NCI-H345 treated with DMSO at 0.1 percent for 48 hours (cell line): ENCODE data around the gene MRPL30.
A peak's percentile ranks its signal among the peaks of the same experiment; 100 is the strongest.
"Not testable (repeated sequence)": the region's sequence is repeated elsewhere in the genome, so short reads cannot be mapped to it uniquely, and the experiment has no call there.

Experiments used
- DNase-seq: peaks from one replicate; lab custom pipeline; 2025; ENCODE audit not compliant: unreplicated experiment; lab: John Stamatoyannopoulos, UW

Gene MRPL30

GRCh38 chr2:99180755-99181623 is at the start of gene MRPL30, which contains the start of gene MITD1:
Gene MRPL30, plus strand, starts transcription at chr2:99181184. Its CDS starts 5,020 bp downstream, at chr2:99186204.
Gene MITD1, minus strand, starts transcription at chr2:99181058. Its CDS starts 77 bp downstream, at chr2:99180981.
- peak; percentile 93 for DNase-seq

GRCh38 chr2:99135044-99135556 is 45.9 kb upstream of the MRPL30 start:
- not testable (repeated sequence) for DNase-seq

- no peak for DNase-seq
Observed at GRCh38 chr2:99139003-99139402, 42.0 kb upstream of the MRPL30 start.

- peak; percentile 38 for DNase-seq
Observed at GRCh38 chr2:99140056-99140859, 40.7 kb upstream of the MRPL30 start.

DNA sequence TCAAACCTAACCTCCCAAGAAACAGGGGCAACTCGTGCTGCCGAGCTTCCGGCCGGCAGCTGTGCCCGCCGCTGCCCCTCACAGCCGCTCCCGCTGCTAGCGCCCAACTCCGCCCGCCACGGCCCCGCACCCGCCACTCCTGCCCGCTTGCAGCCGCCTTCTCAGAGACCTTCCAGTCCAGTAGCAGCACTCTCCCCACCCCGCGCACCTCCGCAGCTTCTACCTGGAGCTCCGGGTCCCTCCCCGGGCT is 40.2 kb upstream of the MRPL30 start:
- DNase-seq: no peak

DNA sequence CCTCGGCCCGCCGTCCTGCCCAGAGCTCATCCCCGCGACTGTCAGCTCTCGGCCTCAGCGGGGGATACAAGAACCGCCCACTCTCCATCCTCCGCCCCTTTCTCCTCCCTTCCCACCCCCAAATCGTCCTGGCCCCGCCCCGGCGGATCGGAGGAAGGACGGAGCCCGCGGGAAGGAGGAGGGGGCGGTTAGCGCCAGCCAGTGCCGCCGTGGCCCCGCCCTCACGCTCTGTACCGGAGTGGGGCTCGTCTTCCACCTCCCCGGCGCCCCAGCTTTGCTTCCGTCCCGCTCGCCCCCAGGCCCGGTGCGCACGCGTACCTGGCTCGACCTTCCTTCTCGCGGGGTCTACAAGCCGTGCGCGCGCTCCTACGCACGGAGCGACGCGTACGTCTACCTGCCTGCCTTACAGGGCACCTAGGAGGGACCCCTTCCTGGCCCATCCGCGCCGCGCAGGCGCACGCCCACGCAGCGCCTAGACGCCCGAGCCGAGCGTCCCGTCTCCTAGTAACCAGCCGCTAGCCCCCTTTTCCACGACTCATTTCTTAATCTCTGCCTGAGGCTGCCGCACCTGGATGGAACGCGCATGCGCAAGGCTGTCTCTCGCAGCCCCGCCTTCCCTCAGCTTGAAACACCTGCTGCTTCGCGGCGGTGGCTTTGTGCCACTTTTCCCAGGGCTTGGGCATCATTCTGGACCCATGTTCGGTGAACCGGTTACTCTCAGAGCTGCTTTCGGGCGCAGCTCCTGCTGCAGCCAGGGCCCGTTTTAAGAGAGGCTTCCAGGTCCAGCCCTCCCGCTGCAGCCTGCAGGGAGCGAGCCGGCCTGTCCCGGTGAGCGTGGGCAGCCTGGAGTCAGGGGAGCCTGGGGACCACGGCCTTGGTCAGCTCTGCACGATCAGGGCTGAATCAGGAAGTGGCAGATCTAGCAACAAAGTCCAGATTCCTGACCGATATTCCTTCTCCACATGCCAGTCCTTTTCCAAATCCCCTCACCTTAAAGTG is 39.6 kb upstream of the MRPL30 start, which contains the start of gene C2orf15:
Gene C2orf15 (plus strand): TSS at position 598 of the 999 bp plus-strand sequence. CDS start 8,852 bp downstream, outside the sequence.
- peak; percentile 98 for DNase-seq

- no peak for DNase-seq
Observed at GRCh38 chr2:99150706-99151105, 30.3 kb upstream of the MRPL30 start.

DNA sequence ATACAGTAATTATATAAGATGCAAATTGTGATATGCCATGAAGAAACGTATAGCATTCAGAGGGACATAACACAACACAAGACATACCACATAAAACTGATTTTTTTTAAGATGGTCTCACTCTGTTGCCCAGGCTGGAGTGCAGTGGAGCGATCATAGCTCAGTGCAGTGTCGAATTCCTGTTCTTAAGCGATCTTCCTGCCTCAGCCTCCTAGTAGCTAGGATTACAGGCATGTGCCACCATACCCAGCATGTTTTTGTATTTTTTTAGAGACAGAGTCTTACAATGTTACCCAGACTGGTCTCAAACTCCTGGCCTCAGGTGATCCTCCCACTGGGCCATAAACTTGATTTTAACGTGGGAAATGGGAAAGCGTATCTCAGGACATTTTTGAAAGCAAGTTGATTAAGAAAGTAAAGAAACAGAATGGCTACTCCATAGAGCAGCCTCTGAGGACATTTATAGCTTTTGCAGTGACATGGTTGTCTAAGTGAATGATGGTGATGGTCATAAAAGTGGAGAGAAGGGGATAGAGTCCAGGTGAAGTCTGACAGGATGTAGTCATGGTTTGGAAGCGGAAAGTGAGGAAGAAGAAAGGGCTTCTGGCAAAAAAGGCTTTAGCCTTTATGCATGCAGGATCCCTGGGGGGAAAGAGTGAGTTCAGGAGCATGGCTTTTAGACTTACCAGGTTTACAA is 28.6 kb upstream of the MRPL30 start:
- no peak for DNase-seq

- no peak for DNase-seq
Observed at GRCh38 chr2:99153921-99154604, 26.9 kb upstream of the MRPL30 start.

DNA sequence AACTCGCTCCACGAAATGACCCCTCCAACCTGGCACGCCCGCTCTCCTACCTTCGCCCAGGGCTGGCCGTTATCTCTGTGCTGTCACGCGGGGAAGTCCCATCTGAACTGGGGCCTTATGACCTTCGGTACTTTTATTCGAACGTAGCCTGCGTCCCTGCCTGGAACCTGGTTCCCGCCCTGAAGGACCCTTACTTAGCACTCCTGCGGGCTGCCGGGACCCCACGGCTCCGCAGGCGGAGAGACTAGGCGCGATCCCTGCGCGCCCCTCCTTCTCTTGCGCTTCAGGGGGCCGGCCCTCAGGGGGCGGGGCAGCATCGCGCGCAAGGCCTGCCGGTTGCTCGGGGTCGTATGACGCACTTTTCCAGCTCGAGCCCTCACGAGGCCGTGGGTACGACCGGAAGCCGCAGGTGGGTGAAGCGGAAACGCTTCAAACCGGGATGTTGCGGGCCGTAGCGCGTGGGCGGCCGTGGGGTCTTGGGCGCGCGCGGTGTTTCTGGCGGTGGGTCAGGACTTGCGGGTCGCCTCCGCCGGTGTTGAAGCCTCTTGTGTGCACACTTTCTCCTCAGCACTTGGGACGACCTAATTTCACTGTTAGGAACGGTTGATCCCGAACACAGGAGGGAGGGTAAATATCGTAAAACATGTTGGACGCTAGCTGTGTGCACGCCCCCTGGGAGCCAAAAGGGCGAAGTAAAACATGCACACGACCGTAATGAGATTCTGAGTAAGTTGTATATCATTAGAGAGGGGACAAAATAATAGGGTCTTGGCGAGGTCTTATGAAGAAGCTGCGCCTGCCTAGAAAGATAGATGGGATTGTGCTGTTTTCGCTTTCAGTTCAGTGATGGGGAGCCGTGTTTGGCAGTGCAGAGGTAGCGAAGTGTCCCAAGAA is 26.1 kb upstream of the MRPL30 start, which contains the start of the genes LIPT1 and TSGA10:
Gene LIPT1 (plus strand): TSS at position 325 of the 894 bp plus-strand sequence. CDS start 6,991 bp downstream, outside the sequence.
Gene TSGA10 (minus strand): TSS at position 300 of the 894 bp plus-strand sequence. CDS start 45,503 bp downstream, outside the sequence.
- peak; percentile 77 for DNase-seq

- no peak for DNase-seq
Observed at GRCh38 chr2:99156891-99157290, 24.1 kb upstream of the MRPL30 start.

DNA sequence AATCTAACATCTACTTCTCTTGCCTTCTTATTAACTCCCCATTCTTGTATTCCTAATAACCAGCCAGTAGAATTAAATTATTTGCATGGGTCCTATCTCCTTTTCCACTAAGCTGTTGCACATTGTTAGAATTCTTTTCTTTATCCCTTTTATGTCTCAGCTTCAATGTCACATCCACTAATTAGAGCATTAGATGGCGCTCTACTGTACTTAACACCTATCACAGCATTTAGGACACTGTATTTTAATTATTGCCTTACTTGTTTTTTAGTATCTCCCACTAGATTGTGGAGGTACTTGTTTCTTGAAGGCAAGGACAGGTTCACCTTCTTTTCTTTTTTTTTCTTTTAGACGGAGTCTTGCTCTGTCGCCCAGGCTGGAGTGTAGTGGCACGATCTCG is 22.4 kb upstream of the MRPL30 start:
- no peak for DNase-seq

DNA sequence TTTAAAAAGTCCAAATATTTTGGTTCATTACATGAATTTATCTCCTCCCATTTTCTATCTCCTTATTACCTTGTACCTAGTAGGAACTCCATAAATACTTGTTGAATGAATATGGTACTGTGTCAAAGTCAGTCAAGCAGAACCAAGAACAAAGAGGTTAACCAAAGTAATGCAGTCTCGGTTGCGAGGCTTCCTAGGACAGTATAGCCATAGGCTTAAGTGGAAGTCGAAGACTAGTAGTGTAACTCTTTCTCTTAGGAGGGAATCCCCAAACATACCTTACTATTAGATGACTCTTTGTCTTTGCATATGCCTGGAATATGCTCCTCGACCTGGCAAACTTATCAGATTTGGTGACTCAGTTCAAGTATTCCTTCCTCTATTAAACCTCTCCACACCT is 21.4 kb upstream of the MRPL30 start:
- DNase-seq: no peak

GRCh38 chr2:99166218-99166617 is 14.8 kb upstream of the MRPL30 start:
- no peak for DNase-seq

DNA sequence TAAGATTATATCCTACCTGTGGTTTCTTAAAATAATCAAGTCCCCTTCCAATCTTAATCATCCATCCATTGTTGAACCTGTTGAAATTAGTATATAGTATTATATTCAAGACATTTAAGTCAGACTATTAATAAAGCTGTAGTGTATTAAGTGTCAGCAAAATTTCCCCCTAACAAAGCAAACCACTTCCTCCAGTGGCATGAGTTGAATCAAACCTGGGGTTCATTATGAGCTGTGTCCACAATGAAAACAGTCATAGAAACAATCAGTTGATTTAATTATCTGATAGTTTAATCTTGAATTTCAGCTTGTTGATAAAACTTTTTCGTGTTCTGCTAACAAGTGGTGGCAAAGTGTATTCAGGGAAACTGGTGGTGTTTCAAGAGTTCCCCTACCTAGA is 11.4 kb upstream of the MRPL30 start:
- no peak for DNase-seq

GRCh38 chr2:99171377-99172140 is 9.4 kb upstream of the MRPL30 start:
- no peak for DNase-seq

DNA sequence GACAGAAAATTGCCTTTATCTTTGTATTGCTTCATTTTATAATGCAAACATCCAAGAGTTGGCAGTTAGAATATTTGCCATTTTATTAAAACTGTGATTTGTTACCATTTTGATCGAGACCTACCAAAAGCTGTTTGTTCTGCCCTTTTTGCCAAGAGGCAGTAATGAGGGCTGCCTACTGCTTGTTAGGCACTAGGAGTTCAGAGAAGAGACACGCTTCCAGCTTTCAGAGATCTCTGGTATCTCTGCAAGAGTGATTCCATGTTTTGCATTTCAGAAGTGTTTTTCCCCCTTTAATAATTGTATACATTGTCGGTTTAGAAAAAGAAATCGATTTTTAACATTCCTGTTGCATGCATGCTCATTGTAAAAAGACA is 628 bp downstream of the MRPL30 start:
- DNase-seq: no peak
